NCI-H187 treated with DMSO at 0.1 percent for 48 hours (cell line): ENCODE data around the gene MYCBPAP.

ENCODE experiments used
- DNase-seq: peaks from one replicate; lab custom pipeline; 2025; lab: John Stamatoyannopoulos, UW

Gene MYCBPAP

DNA sequence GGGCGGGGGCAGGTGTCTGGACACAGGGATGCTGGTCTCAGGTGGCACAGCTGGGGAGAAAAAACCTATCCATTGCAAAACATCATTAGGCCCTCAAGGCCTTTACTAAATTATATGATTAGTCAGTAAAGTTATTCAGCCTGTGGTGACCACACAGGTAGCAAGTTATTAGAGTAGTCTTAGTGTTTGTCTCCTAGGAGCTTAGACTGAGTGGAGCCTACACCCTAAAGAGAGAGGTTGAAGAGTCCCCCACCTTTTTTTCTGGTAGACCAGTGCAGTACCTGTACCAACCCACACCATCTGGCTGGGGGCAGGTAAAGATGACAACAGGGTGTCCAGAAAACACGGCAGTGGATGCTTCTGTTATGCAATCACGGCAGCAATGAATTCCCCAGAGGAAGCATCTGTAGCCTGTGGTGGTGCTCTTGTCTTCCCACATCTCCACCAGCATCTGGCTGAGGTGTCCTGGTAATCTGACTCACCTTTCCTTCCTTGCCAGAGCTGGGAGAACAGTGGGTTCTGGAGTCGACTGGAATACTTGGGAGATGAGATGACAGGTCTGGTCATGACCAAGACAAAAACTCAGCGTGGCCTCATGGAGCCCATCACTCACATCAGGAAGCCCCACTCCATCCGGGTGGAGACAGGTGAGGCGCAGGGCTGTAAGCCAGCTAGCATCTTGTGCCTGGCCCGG, 11.0 kb downstream of the MYCBPAP start:
- no peak for DNase-seq

DNA sequence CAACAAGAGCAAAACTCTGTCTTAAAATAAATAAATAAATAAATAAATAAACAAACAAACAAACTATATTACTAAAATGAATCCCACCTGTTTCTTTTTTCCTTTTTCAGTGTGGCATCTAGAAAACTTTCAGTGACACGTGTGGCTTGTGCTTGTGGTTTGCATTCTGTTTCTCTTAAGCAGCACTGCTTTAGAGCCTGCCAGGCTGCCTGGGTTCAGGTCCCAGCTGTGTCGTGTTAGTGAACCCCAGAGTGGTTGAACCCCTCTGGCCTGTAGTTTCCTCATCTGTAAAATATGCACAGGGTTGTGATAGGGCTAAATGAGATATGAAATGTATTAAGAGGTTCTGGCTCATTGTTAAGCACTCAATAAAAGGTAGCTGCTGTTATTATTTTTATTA, 12.2 kb downstream of the MYCBPAP start:
- no peak for DNase-seq

DNA sequence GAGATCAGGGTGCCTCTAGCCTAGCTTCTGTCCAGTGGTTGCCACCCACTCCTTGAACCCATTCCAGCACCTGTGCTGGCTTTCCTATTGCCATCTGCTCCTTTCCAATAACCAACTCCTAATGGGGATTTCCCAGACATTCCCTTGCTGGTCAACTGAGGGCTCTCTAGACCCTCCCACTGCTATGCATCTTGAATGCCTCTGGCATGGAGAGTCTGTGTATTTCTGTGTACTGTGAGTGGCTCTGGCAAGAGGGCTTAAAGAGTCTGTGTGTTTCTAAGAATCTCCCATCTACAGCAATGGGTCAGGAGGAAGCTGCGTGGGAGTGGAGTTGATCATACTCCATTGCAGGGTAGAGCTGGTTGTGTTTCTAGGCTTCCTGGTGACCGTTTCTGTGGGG, 13.3 kb downstream of the MYCBPAP start:
- no peak for DNase-seq

DNA sequence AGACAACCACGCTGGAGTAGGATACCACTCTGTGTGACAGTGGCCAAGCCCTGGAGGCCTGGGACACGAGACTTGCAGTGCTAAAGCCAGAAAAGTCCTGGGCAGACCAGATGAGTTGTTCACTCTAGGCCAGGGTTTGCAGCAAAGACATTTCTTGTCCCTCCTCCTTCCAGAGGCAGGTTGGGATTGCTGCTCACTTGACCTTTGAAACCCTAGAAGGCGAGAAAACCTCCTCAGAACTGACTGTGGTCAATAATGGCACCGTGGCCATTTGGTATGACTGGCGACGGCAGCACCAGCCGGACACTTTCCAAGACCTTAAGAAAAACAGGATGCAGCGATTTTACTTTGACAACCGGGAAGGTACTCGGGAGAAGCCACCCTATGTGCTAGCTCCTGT, 14.5 kb downstream of the MYCBPAP start:
- no peak for DNase-seq

DNA sequence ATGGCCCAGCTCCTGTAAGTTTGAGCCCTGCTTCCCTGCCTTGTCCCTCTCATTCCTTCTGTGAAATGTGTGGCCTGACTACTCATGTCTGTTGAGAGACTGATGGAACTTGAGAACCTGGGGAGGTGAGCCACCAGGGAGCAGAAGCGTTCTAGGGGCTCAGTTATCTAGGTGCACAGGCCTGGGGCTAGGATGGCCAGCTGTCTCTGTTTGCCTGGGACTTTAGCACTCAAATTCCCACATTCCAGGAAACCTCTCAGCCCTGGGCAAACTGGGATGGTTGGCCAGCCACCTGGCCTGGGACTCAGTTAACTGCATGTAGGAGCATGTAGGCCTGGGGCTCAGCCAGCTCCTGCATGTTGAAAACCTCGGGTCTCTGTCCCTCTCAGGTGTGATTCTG, 15.0 kb downstream of the MYCBPAP start:
- DNase-seq = no peak

DNA sequence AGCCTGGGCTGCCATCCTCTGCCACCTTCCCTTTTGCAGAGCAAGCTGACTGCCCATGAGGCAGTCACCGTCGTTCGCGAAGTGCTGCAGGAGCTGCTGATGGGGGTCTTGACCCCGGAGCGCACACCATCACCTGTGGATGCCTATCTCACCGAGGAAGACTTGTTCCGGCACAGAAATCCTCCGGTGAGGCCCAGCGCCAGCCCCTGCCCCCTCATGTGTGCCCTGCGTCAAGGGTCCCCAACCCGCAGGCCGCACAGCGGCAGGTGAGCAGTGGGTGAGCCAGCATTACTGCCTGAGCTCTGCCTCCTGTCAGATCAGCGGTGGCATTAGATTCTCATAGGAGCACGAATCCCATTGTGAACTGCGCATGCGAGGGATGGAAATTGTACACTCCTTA, 16.6 kb downstream of the MYCBPAP start:
- DNase-seq = no peak

DNA sequence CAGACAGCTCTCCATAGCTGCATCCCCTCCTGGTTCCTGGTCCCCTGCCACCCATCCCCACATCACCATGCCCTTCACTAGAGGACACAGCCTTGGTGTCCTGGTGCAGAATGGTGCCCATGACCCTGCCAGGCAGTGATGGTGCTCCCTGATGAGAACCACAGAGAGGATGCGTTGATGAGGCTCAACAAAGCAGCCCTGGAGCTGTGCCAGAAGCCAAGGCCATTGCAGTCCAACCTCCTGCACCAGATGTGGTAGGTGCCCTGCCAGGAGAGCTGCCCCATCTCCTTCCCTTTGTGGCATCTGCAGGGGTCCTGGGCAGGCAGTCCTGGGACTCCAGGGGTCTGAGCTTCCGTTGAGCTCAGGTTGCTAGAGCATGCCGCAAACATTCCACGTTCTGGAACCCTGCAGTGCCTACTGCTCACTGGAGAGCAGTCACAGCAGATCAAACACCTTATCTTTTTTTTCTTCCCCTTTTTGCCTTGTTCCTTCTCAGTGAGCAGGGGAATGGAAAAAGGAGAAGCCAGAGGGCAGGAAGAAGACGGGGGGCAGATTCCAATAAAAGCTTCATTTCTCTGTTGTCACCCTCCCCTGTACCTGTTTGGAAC, 19.0 kb downstream of the MYCBPAP start:
- no peak for DNase-seq

DNA sequence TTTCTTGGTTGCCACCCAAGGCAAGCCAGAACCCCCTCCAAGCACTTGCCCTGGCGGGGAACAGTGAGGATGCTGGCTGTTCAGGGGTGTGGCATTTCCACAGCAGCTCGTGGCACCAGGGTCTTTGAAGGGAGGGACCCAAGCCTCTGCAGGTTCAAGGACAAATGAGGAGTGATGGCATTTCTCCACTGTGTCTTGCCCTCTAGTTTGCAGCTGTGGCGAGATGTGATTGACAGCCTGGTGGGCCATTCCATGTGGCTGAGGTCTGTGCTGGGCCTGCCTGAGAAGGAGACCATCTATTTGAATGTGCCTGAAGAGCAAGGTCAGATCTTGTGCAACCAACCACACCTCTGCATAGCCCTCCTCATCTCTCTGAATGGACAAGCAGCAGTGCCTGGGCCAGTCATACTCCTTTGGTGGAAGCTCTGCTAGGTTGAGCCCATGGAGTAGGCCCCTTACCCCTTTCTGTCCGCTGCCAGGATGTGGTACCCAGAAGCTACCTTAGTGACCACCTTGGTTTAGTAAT, 19.8 kb downstream of the MYCBPAP start:
- no peak for DNase-seq

DNA sequence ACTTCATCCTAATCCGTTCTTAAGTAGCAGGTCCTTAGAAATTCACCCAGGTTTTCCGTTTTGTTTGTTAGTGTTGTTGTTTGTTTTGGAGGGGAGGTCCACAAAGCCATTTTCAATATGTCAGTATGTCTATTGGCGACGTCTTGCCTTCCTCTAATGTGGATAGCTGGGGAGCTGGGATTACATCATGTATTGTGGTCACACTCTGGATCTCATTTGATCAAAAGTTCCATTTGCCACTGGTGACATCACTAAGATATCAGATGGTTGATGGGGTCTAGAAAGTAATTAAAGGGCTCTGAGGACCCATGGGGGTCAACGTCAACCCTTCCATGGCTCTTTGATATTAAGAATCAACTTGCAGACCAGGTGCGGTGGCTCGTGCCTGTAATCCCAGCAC, 21.6 kb downstream of the MYCBPAP start:
- no peak for DNase-seq

DNA sequence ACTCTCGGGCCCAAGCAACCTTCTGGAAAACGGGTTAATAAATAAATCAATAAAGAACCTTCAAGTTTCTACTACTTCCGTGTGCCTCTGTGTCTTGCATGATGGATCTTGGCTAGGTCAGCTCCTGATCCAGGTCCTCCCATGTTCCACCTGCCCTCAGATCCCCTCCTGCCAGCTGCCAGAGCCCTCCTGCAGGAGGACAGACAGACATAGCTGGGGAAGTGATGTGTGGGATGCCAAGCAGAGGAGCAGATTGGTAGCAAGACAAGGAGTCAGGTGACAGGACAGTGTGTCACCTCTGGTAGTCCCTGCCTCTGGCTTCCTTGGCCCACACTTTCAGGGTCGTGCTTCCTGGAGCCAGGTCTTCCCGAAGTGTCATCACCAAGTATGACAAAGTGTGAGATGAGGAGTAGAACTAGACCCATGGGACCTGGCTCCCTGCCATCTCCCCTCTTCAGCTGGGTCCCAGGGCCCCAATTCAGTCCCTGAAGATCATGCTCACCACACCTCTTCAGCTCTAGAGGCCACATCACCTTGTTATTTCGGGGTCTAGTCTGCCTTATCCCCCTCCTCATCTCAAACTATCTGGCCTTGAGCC, 23.3 kb downstream of the MYCBPAP start:
- no peak for DNase-seq

DNA sequence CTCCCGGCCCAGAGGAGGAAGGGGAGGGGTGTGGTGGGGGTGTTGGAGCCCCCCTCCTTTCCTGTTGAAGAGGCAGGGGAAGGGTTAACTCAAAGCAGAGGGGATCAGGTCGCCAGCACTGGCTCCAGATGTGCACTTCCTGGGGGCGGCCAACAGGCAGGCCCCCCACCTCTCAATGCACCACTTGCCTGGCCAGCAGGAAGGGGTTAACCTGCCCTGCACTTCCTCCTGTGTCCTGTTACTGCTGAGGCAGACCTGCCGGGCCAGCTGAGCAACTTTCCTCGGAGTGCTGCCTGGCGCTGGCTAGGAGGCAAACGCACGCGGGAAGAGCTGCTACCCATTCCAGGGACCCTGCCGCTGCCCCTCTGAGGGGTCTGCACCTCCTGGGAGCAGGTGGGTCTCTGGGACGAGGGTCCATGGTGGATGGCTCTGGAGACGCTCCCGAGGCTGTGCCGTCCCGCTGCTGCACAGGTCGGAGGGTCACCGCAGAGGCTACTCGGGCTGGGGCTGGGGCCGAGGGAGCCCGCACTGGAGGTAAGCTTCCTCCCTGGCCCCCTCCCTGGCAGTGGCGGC, 24.3 kb downstream of the MYCBPAP start, which contains the start of gene EPN3:
EPN3 (plus strand) TSS at position 284 of the 573 bp plus-strand sequence. CDS start 3,822 bp downstream, outside the sequence.
- no peak for DNase-seq

DNA sequence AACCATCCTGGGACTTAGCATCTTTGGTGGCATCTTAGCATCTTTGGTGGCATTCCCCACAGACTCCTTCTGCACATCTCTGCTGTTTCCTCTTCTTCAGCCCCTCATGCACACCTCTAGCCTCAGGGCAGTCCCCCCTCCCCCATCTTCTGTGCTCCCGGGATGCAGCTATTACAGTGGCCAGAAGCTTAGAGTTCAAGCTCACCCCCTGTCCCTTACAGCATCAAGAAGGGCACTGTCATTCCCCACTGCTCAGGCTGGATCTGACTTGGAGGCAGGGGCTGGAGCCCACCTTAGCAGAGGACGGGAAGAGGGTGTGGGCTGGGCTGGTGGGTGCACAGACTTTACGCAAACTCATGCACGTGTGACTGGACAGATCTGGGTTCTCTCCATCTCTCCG, 24.9 kb downstream of the MYCBPAP start:
- no peak for DNase-seq

DNA sequence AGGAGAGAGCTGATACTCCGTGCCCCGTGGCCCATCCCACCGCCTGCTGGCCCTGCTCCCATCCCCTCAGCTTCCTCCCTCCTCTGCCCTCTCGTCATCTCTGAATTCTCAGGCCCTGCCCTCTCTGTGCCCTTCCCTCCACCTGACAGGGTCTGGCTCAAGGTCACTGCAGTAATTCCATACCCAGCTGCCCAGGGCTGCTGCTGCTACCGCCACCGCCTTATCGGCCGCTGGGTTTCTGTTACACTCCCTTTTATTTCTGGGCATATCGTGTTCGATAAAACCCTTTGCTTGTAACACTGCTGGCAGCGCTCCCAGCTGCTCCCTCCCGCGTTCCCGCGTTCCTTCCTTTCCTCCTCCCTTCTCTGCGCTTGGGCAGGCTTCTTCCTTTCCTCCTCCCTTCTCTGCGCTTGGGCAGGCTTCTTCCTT, 25.5 kb downstream of the MYCBPAP start:
- DNase-seq = no peak

DNA sequence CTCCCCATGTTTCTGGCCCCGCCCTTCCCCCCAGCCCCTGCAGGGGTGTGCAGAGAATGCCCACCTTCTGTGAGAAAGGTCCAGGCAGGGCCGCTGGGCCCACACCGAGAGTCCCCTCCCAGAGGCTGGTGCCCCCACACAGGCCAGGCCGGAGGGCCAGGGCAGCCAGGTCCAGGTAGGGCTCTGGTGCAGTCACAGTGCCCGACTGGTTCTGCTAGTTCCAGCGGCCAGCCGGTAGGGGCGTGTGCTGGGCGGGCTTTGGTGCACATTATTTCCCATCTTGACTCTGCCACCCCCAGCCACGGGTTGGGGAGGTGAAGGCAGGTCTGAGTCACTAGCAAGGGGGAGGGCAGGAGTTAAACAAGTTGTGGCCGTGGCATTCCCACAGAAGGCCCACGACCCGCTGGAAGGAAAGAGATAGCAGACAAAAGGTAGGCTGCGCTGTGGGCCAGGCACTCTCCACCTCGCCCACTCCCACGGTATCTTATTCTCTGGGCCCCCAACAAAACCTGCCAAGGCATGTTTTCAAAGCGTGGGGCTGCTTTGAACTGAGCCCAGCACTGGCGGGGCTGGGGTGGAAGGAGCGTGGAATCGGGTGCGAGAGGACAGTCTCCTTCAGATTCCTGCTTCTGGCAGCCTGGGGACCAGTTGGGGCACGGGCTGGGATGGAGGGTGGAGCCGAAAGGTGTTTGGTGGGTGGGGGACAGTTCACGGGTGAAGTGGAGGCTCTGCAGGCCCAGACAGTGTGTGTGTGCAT, 26.2 kb downstream of the MYCBPAP start:
- no peak for DNase-seq

DNA sequence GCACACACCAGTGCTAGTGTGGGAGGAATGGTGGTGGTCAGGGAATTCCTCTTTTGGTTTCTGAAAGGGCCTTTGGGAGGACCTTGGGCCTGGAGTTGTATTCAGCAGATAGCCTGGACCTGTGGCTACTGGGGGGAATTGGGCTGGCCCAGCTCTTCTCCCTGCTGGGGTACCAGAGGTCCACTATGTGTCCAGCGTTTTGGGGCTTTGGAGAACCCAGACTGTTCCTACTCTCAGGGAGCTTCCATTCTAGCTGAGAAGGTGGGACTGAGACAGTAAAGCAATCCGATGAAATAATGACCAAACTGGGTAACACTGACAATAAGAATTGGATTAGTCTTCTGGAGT, 26.7 kb downstream of the MYCBPAP start:
- DNase-seq = no peak

DNA sequence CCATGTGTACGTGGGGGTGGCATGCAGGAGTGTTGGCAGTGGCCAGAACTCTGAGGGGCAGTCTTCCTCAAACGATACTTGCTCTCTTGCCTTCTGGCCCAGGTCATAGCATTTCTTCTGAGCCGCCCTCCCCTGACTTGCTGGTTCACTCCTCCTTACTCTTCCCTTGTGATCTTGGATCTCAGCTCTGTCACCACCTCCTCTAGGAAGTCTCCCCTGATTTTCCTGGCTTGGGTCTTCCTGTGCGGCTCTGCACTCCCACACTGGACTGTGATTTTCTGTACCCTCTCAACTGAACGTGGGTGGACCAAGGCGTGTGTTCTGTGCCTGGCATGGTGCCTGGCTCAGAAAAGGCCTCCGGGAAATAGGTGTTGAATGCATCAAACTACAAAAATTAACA, 27.2 kb downstream of the MYCBPAP start:
- DNase-seq = no peak

DNA sequence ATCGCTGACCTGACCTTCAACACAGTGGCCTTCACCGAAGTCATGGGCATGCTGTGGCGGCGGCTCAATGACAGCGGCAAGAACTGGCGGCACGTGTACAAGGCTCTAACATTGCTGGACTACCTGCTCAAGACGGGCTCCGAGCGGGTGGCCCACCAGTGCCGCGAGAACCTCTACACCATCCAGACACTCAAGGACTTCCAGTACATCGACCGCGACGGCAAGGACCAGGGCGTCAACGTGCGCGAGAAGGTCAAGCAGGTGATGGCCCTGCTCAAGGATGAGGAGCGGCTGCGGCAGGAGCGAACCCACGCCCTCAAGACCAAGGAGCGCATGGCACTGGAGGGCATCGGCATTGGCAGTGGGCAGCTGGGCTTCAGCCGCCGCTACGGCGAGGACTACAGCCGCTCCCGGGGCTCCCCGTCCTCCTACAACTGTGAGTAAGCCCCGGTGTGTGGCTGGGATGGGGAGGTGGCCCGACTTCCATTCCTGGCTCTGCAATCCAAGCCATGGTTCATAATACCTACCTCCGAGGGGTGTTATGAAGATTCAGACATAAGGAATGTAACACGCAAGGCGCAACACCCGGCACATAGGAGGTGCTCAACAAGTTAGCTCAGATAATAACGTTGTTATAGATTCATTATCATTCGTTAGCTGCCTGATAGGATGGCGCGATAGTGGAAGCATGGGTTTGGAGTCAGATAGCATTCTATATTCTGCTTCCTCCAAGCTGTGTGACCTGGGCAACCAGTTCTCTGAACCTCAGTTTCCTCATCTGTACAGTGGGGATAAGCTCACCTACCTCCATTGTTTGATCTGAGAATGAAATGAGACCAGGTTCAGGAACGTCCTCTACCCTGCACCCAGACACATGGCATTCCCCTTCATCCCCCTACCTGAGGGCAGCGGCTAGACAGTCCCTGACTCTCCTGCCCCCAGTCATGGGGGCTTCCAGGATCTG, 28.7 kb downstream of the MYCBPAP start:
- DNase-seq = no peak

DNA sequence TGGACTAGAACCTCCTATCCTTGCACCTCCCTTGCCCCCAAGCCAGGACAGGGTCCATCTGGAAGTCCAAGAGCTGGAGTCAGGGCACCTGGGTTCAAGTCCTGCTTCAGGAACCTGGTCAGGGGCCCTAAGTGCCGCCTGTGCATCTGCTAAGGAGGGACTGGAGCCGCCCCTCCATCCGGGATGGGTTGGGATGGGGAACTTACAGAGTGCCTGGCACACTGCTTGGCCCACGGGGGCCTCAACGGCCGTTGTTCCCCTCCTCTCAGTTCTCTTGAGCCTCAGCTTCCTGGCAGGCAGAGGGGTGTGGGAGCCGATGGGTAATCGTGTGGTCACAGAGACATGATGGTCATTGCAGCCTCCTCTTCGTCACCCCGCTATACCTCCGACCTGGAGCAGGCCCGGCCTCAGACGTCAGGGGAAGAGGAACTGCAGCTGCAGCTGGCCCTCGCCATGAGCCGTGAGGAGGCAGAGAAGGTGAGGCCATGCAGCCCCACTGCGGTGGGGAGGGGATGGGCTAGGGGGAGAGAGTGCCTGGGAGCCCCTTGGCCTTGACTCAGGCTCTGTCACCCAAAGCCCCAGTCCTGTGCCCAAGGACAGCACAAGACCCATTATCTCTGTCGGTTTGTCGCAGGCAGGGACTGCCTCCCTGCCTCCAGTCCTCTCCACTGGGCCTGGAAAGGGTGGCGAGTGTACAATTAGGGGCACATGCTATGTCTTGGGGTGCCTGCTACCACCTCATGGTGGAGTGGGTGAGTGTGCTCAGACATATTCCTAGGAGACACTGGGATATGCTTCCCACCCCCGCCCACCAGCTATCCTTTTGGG, 29.7 kb downstream of the MYCBPAP start:
- no peak for DNase-seq

DNA sequence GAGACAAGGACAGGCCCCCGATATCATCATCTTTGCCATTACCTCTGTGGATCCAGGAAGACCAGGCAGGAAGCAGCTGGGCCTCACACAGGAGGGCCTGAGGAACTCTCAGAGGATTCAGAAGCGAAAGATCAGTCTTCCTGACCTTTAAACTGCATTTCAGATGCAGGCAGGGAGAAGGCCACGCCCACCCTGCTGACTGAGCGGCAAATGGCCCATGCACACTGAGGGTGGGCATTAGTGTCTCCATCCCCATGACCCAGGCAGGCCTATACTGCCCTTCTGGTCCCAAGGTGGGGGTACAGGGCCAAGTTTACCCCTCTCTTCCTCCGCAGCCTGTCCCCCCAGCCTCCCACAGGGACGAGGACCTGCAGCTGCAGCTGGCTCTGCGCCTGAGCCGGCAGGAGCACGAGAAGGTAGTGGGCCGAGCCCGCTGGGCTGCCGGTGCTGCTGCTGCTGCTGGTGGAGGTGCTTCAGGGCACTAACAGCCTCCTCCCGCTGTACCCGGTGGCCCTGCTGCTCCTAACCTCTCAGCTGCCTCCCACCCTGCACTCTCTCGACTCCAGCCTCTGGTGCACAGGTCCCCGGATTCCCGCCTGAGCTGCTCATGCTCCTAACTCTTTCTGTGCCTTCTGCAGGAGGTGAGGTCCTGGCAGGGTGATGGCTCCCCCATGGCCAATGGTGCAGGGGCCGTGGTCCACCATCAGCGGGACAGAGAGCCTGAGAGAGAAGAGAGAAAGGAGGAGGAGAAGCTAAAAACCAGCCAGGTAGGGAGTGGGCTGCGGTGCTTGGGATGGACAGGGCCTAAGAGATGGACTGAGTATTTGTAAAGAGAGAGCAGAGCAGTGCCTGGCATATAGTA, 30.5 kb downstream of the MYCBPAP start:
- no peak for DNase-seq
